HCT116 (cell line): ENCODE results near the gene FAM171A1. TPM values are rescaled to one million over a fixed set of nuclear protein-coding genes. Genes with fewer than 3 reads are reported as not detected.

ENCODE experiments used
- ATAC-seq: fragments of 200-7000 bp; cut with Tn5 transposase; 2 replicates; pipeline ENCODE4 v1.9.1; 2020; ENCODE audit warnings: mild to moderate bottlenecking, moderate library complexity
- BruUV-seq: library from RNA; stranded (reverse); fragments of 400-500 nt; replicated peaks from 2 replicates; lab custom pipeline; 2021; lab: Mats Ljungman, UMichigan
- CTCF ChIA-PET: fragments of 300-600 bp; sonication (Branson Sonifier 250); formaldehyde crosslinking; loops from one replicate; lab custom pipeline; 2021; ENCODE audit warnings: antibody characterized with exemption; lab: Charles Lee
- POLR2A ChIA-PET: fragments of 300-600, 350-600 bp; sonication (Branson Sonifier 250); formaldehyde crosslinking; loops from one replicate; lab custom pipeline; 2021; ENCODE audit warnings: antibody characterized with exemption; lab: Charles Lee
- RAD21 ChIA-PET, 2 experiments: fragments of 300-600 bp; sonication (Branson Sonifier 250); formaldehyde crosslinking; loops; one replicate each; lab custom pipeline; 2023; ENCODE audit warnings: low total read pairs in 2 of 2; ENCODE audit not compliant: uncharacterized antibody in 2 of 2, unreplicated experiment in 2 of 2, low non-redundant PET in 1 of 2; lab: Charles Lee
- DNase-seq: peaks from one replicate; pipeline ENCODE4 v3.0.0-alpha.2; 2010; ENCODE audit warnings: low read depth, low spot score
- H2AFZ ChIP-seq: fragments of 200-600 bp; shearing (Covaris generic), sonication (generic); 2 replicates; pipeline ENCODE4 v1.6.1; 2017; ENCODE audit warnings: low read depth, mixed run types, mixed read lengths, antibody characterized with exemption, low read length; ENCODE audit not compliant: poor library complexity, severe bottlenecking
- H3K27ac ChIP-seq: 2 replicates; pipeline ENCODE4 v1.5.1; 2012; ENCODE audit warnings: low read depth, low read length
- H3K27me3 ChIP-seq: fragments of 200-600 bp; sonication (generic); 2 replicates; pipeline ENCODE4 v1.6.1; 2016; ENCODE audit warnings: mixed run types, low read length, mixed read lengths; ENCODE audit not compliant: insufficient read depth
- H3K36me3 ChIP-seq, 2 experiments: fragments of 200-500 bp in 1 of 2; fragments of 200-600 bp in 1 of 2; sonication (Bioruptor generic) in 1 of 2; sonication (generic) in 1 of 2; 2 replicates each; pipeline versions ENCODE4 v1.5.1 to v1.6.1; 2014 to 2016; ENCODE audit warnings: low read length in 2 of 2, inconsistent platforms in 1 of 2, mixed read lengths in 1 of 2, mixed run types in 1 of 2; ENCODE audit not compliant: insufficient read depth in 2 of 2, control insufficient read depth in 1 of 2
- H3K4me1 ChIP-seq, 2 experiments: fragments of 200-600 bp in 1 of 2; sonication (generic) in 1 of 2; 2 replicates each; pipeline versions ENCODE4 v1.5.1 to v1.6.1; 2012 to 2017; ENCODE audit warnings: low read length in 2 of 2, inconsistent platforms in 1 of 2, mild to moderate bottlenecking in 1 of 2, mixed read lengths in 1 of 2, mixed run types in 1 of 2, moderate library complexity in 1 of 2; ENCODE audit not compliant: insufficient read depth in 2 of 2, control insufficient read depth in 1 of 2
- H3K4me2 ChIP-seq: fragments of 200-600 bp; sonication (generic); 2 replicates; pipeline ENCODE4 v1.6.1; 2017; ENCODE audit warnings: mixed run types, low read length, mixed read lengths
- H3K4me3 ChIP-seq, 2 experiments: fragments of 200-600 bp in 1 of 2; sonication (generic) in 1 of 2; replicated peaks in 1 of 2; 2 replicates each; pipeline ENCODE4 v1.5.1; 2011 to 2016; ENCODE audit warnings: low read length in 2 of 2, control low read depth in 1 of 2, low read depth in 1 of 2, mild to moderate bottlenecking in 1 of 2, mixed read lengths in 1 of 2, mixed run types in 1 of 2
- H3K79me2 ChIP-seq: fragments of 200-600 bp; sonication (generic); 2 replicates; pipeline ENCODE4 v1.6.1; 2017; ENCODE audit warnings: mild to moderate bottlenecking, mixed run types, low read length, moderate library complexity, mixed read lengths; ENCODE audit not compliant: insufficient read depth
- H3K9ac ChIP-seq: fragments of 200-600 bp; sonication (generic); 2 replicates; pipeline ENCODE4 v1.6.1; 2016; ENCODE audit warnings: low read length, mixed read lengths
- H3K9me2 ChIP-seq: fragments of 200-600 bp; sonication (generic), shearing (Covaris generic); 2 replicates; pipeline ENCODE4 v1.6.1; 2017; ENCODE audit warnings: mixed run types, mild to moderate bottlenecking, moderate library complexity; ENCODE audit not compliant: insufficient read depth
- H3K9me3 ChIP-seq, 2 experiments: fragments of 200-500 bp in 1 of 2; fragments of 200-600 bp in 1 of 2; sonication (Bioruptor generic) in 1 of 2; sonication (generic) in 1 of 2; 2 replicates each; pipeline ENCODE4 v1.6.1; 2014 to 2017; ENCODE audit warnings: low read length in 2 of 2, mixed read lengths in 2 of 2, inconsistent platforms in 1 of 2, low read depth in 1 of 2, mild to moderate bottlenecking in 1 of 2, mixed run types in 1 of 2, moderate library complexity in 1 of 2; ENCODE audit not compliant: control insufficient read depth in 1 of 2, insufficient read depth in 1 of 2
- H4K20me1 ChIP-seq: fragments of 200-600 bp; sonication (generic), shearing (Covaris generic); 2 replicates; pipeline ENCODE4 v1.6.1; 2017; ENCODE audit warnings: mixed run types, mild to moderate bottlenecking, moderate library complexity; ENCODE audit not compliant: insufficient read depth
- CBX3 ChIP-seq: IDR thresholded peaks from 2 replicates; pipeline ENCODE4 v1.6.1; 2012; ENCODE audit warnings: low read depth
- CEBPB ChIP-seq: IDR thresholded peaks from 2 replicates; pipeline ENCODE4 v1.6.1; 2012; ENCODE audit warnings: low read depth
- ELF1 ChIP-seq: IDR thresholded peaks from 2 replicates; pipeline ENCODE4 v1.6.1; 2012; ENCODE audit warnings: low read depth, borderline replicate concordance
- JUND ChIP-seq: IDR thresholded peaks from 2 replicates; pipeline ENCODE4 v1.6.1; 2012
- POLR2A ChIP-seq: IDR thresholded peaks from 2 replicates; pipeline ENCODE4 v1.7.0; 2011; ENCODE audit warnings: borderline replicate concordance; ENCODE audit not compliant: insufficient read depth, insufficient read length; ENCODE audit errors: extremely low read depth
- POLR2AphosphoS5 ChIP-seq: IDR thresholded peaks from 2 replicates; pipeline ENCODE4 v1.6.1; 2011; ENCODE audit warnings: mild to moderate bottlenecking, low read depth, low read length, moderate library complexity
- RAD21 ChIP-seq: IDR thresholded peaks from 2 replicates; pipeline ENCODE4 v1.6.1; 2012; ENCODE audit warnings: low read depth, mild to moderate bottlenecking
- REST ChIP-seq: IDR thresholded peaks from 2 replicates; pipeline ENCODE4 v1.6.1; 2012; ENCODE audit warnings: low read depth
- SIN3A ChIP-seq: IDR thresholded peaks from 2 replicates; pipeline ENCODE4 v1.6.1; 2012; ENCODE audit warnings: low read depth
- SP1 ChIP-seq: IDR thresholded peaks from 2 replicates; pipeline ENCODE4 v1.6.1; 2012; ENCODE audit warnings: low read depth
- TCF7L2 ChIP-seq: IDR thresholded peaks from 2 replicates; pipeline ENCODE4 v1.7.0; 2011; ENCODE audit warnings: borderline replicate concordance, inconsistent platforms; ENCODE audit not compliant: insufficient read depth, insufficient read length; ENCODE audit errors: extremely low read depth
- YY1 ChIP-seq: IDR thresholded peaks from 2 replicates; pipeline ENCODE4 v1.6.1; 2011; ENCODE audit warnings: low read length, low read depth, moderate library complexity, mild to moderate bottlenecking; ENCODE audit not compliant: insufficient replicate concordance; ENCODE audit errors: extremely low read depth
- ZFX ChIP-seq: fragments of 450-650 bp; IDR thresholded peaks from 2 replicates; pipeline ENCODE4 v1.6.1; 2017
- ZNF274 ChIP-seq: fragments of 200-500 bp; sonication (Bioruptor generic); IDR thresholded peaks from 2 replicates; pipeline ENCODE4 v1.6.1; 2014; ENCODE audit warnings: mild to moderate bottlenecking, low read depth, low read length, inconsistent platforms
- intact Hi-C: fragments of 100-400 bp; cut with micrococcal nuclease; formaldehyde crosslinking; loops from 2 replicates; pipeline ENCODE4 v1.10.0; 2022
- total RNA-seq: library from RNA; stranded (reverse); gene quantifications from one replicate; pipeline ENCODE4 v1.2.1, GENCODE V29; 2021; ENCODE audit not compliant: unreplicated experiment
- TF ChIP-seq, protein P1 (sequence below): IDR thresholded peaks from 2 replicates; pipeline ENCODE4 v1.6.1; 2012
- TF ChIP-seq, protein P2 (sequence below), 3 experiments: fragments of 200-600 bp in 1 of 3; sonication (generic) in 1 of 3; IDR thresholded peaks in 2 of 3; conservative IDR thresholded peaks in 1 of 3; 2 replicates each; pipeline ENCODE4 v1.5.1; 2012 to 2017; ENCODE audit warnings: low read depth in 2 of 3, low read length in 2 of 3, antibody characterized with exemption in 1 of 3, borderline replicate concordance in 1 of 3, control low read depth in 1 of 3, mild to moderate bottlenecking in 1 of 3, mixed read lengths in 1 of 3, mixed run types in 1 of 3, moderate library complexity in 1 of 3; ENCODE audit not compliant: insufficient read depth in 1 of 3

Gene FAM171A1
- total RNA-seq, 1 experiment from 2014 or later: 32.5 TPM

- POLR2A ChIA-PET: no interaction called here
- ATAC-seq (no peak), DNase-seq (no peak)
- Histone ChIP-seq H3K27ac (no peak overlapping the region), H3K27me3 (no peaks in the 10 kb centered on the region), H3K79me2 (no peaks in the 10 kb centered on the region), H3K9me3 (no peaks in the 10 kb centered on the region), H3K9me2 (no peaks in the 10 kb centered on the region), H3K4me1 (peaks cover 0 to 3% of the 10 kb centered on the region in 2 experiments; a peak in 2 of 4 replicates), H3K36me3 (no peaks in the 10 kb centered on the region), H2AFZ (no peak overlapping the region), H4K20me1 (no peaks in the 10 kb centered on the region), H3K4me3 (no peak overlapping the region), H3K4me2 (no peak overlapping the region), H3K9ac (no peak overlapping the region)
- CTCF ChIA-PET: no interaction called here
- TF ChIP-seq ELF1 (no peak), SP1 (no peak), POLR2AphosphoS5 (no peak), YY1 (no peak), JUND (no peak), CEBPB (no peak), TCF7L2 (no peak), ZNF274 (no peak), CBX3 (no peak), SIN3A (no peak), ZFX (no peak), RAD21 (no peak), REST (no peak), POLR2A (no peak)
- TF ChIP-seq, protein P1, sequence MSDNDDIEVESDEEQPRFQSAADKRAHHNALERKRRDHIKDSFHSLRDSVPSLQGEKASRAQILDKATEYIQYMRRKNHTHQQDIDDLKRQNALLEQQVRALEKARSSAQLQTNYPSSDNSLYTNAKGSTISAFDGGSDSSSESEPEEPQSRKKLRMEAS: no peak
- TF ChIP-seq, protein P2, sequence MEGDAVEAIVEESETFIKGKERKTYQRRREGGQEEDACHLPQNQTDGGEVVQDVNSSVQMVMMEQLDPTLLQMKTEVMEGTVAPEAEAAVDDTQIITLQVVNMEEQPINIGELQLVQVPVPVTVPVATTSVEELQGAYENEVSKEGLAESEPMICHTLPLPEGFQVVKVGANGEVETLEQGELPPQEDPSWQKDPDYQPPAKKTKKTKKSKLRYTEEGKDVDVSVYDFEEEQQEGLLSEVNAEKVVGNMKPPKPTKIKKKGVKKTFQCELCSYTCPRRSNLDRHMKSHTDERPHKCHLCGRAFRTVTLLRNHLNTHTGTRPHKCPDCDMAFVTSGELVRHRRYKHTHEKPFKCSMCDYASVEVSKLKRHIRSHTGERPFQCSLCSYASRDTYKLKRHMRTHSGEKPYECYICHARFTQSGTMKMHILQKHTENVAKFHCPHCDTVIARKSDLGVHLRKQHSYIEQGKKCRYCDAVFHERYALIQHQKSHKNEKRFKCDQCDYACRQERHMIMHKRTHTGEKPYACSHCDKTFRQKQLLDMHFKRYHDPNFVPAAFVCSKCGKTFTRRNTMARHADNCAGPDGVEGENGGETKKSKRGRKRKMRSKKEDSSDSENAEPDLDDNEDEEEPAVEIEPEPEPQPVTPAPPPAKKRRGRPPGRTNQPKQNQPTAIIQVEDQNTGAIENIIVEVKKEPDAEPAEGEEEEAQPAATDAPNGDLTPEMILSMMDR (IDR thresholded peaks at IDR 0.05 in 2 of 3, conservative IDR thresholded peaks at IDR 0.05 in 1 of 3; ENCODE audit: borderline replicate concordance in 1 of 3, insufficient read depth in 1 of 3, low read depth in 2 of 3, low read length in 2 of 3): no peak
- no TSS peak for BruUV-seq
- RAD21 ChIA-PET: no interaction called here
- intact Hi-C loops: no loop called here
Observed at GRCh38 chr10:15379078-15379477, 8.0 kb upstream of the FAM171A1 start.
